HG03457 (cell line): ENCODE measurements around the gene ASAH2B.

Experiments
- ATAC-seq: cut with Tn5 transposase; IDR thresholded peaks from one replicate; pipeline ENCODE4 v1.9.1; 2021; ENCODE audit warnings: moderate number of reproducible peaks; ENCODE audit not compliant: unreplicated experiment

Gene ASAH2B

DNA sequence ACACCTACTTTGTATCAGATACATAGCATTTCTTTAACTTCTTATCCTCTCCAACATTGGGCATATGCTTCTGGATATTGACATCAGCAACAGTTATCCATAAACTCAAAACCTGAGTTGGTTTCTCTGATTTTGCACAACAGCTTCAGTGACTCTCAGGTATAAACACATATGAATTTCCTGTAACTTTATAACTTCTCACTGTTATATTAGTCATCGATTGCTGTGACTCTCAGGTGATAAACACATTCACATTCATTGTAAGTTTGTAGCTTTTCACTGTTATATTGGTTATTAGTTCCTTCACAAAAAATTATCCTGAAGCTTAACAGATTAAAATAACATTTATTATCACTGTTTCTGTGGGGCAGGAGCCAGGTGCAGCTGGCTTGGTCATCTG, 57.0 kb downstream of the ASAH2B start:
- ATAC-seq, result no peak

DNA sequence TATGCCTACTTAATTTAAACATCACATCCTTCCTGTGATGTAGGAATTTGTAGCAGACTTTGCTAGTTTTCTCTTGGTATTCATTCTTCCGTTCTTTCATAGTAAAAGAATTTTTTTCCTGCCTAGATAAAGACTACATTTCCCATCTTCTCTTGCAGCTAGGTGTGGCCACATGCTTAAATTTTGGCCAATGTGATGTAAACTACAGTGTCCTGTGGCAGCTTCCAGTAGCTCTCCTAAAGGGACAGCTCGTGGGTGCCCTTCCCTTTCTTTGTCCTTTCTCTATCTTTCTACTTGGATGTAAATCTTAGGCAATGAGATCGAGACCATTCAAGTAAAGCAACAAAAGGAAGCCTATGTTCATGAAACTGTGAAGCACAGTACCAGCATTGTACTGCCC, 58.6 kb downstream of the ASAH2B start:
- no peak for ATAC-seq

DNA sequence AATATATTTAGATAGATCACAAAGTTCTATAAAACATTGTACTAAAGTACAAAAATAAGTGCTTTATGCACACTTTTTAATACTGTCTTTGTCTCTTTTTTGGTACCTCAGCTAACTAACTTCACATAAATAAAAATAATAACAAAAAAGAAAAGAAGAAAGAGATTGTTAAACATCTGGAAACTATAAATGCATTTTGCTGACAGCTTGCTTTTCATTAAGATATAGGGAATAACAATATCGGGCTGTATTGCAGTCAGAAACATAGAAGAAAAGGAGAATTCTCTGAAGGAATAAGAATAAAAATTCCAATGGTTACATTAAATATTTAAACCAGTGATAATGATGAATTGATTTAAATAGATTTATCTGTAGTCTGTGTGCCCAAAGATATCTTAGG, 59.9 kb downstream of the ASAH2B start:
- no peak for ATAC-seq

DNA sequence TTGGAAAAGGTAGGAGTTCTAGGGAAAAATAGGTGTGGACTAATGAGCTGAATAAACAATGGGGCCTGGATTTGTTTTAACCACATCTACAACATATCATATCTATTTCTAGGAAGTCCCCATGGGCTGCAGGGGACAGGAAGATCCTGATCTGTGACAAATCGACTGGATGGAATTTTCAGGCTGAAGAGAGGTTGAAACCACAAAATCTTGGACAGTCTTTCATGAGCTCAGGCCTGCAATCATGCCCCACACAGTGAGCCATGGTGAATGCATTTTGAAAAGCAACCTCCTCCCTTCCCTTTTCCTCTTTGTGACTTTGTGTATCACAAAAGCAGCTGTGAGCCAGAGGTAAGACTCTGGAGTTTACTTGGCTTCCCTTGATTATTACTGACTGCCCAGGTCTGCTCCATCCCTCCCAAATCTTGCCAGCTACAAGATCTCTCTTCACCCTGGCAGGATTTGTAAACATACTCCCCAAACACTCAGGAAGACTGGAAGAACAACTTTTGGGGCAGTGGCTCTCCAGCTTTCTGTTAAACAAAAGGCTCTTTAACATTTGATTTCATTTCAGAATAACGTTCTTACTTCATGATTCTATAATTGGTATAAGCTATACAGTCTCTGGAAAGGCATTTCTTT, 66.4 kb downstream of the ASAH2B start:
- ATAC-seq, result no peak

DNA sequence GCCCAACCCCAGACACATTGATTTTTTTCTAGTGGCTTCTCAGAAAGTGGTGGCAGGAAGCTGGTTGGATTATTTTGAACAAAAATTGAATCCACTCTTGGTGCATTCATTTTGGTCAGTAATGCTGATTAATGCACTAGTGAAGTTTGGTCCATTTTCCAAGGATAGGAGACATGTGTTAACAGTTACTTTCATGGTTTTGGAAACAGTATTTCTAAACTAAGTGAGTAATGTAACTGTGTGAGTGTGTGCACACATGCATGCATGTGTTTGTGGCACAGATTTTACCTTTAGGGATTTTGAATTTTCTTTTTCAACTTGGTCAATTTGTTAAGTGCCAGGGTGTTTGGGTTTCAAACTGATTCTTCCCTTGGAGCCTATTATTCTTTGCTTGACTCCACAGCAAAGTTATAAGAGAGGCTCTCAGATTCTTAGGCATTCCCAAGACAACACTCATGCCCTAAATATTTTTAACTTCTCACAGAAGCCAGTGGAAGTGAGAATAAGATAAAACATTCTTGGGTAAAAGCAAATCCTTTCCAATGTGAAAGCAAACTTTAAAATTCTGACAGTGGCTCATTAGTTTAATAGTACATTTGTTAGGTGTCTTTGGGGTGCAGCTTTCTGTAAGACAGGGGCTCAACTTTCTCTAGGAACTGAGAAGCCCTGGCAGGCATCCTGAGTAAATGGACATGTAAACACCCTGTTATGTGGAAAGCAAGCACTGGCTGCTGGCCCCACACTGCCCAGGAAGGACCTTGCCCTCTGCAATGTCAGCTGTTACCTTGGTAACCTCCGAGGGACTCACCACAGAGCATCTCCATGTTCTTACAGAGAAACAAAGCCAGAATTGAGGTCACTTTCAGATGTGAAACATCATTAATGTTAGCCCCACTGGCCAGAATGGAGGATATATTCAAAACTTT, 68.4 kb downstream of the ASAH2B start:
- ATAC-seq, result no peak
